ENCODE measurements around the gene IGFBP6. TPM values are rescaled to one million over a fixed set of nuclear protein-coding genes. Genes with fewer than 3 reads are reported as not detected.
A peak's percentile ranks its signal among the peaks of the same experiment; 100 is the strongest.

IGFBP6 gene
- total RNA-seq, 5 donors from 2014 or later (not counting 1 experiment from before 2014, with no cell fraction given): 0.67 to 1.4 (median 0.79) TPM; not detected in 2

DNA sequence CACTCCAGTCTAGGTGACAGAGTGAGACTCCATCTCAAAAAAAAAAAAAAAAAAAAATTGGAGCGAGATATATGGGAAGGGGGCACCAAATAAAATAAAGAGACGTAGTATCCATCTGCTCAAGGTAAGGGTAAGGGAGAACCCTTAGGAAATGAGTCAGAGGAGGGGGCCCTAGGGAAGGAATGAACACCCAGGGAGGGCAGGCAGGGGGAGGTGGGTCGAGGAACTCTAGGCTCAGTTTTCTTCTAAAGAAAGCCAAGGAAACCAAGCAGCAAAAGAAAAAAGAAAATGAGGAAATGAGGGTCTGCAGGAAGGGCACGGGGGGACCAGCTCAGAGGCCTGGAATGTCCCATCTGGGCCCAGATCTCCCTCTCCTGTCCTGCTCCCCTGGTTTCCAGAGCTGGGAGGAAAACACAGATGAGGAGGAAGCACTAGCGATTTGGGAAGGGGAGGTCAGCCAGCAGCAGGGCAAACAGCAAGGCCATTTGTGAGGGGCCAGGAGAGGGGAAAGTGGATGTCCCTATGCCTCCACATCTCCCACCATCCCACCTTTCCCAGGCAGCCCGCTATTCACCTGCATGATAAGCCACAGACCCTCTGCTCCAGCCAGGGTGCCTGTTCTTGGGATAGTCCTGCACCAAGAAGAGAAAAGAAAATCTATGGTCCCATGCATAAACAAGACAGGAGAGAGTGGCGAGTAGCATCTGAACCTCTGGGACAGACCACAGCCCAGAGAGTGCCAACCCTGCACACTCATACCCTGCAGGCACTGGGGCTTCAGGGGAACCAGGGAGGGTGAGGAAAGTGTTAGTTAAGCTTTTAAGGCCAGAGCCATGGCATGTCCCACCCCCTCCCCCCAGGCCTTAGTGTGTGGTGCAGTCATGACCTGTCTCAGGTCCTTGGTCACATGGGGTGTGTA is 30.1 kb upstream of the IGFBP6 start:
- 95% methylated on average over 2 of the region's 7 CpGs for WGBS (ENCODE audit: insufficient coverage)
- no peaks in the 10 kb centered on the region for H3K27me3 Mint-ChIP-seq
- CTCF ChIA-PET: interaction anchor here (0.5 to 3.8 kb wide), 8 partner anchors 12 to 173 kb away, joined by 3 to 25 read pairs (median 5); partner anchors contain the start of genes IGFBP6 (in 1 of the 2), SOAT2 (in 1 of the 2) and SPRYD3 (in 1 of the 2)
- Histone ChIP-seq H3K36me3 (ENCODE audit: control insufficient read depth in 2 of 2, extremely low read depth in 1 of 2, insufficient read depth in 1 of 2, low read length in 1 of 2) (peaks cover 12 to 69% of the 10 kb centered on the region in 2 donors), H3K4me3 (ENCODE audit: control insufficient read depth in 1 of 2, extremely low read depth in 1 of 2, low read length in 1 of 2) (no peak overlapping the region), H3K9me3 (no peaks in the 10 kb centered on the region), H3K27me3 (replicated peaks in 1 of 2; ENCODE audit: control insufficient read depth in 2 of 2, extremely low read depth in 1 of 2, insufficient read depth in 2 of 2, low read length in 1 of 2) (no peaks in the 10 kb centered on the region), H3K27ac (ENCODE audit: low read length) (no peak overlapping the region), H3K4me1 (ENCODE audit: control insufficient read depth in 1 of 2, extremely low read depth in 1 of 2, insufficient read depth in 2 of 2, low read length in 2 of 2) (peaks cover 0 to 5% of the 10 kb centered on the region in 2 experiments)
- H3K4me3 Mint-ChIP-seq: no peak overlapping the region
- peaks cover 13 to 17% (median 13%) of the 10 kb centered on the region in 3 donors for H3K4me1 Mint-ChIP-seq
- peak overlapping the region in 1 of 2 donors; percentile 61 for H3K27ac Mint-ChIP-seq
- POLR2A ChIA-PET: interaction anchor here (0.6 to 1.0 kb wide), 2 partner anchors 32 to 254 kb away, joined by 3 to 17 read pairs; partner anchors contain the start of gene AAAS (in 1 of the 2)
- no peak for ATAC-seq (replicated peaks in 1 of 4)
- DNase-seq: no peak
- H3K9me3 Mint-ChIP-seq: no peaks in the 10 kb centered on the region
- peaks cover 33% of the 10 kb centered on the region for H3K36me3 Mint-ChIP-seq

- ATAC-seq (replicated peaks in 1 of 4): no peak
- peaks cover 12 to 77% of the 10 kb centered on the region in 2 donors for H3K36me3 ChIP-seq (ENCODE audit: control insufficient read depth in 2 of 2, extremely low read depth in 1 of 2, insufficient read depth in 1 of 2, low read length in 1 of 2)
Observed at GRCh38 chr12:53067993-53068770, 29.3 kb upstream of the IGFBP6 start.

DNA sequence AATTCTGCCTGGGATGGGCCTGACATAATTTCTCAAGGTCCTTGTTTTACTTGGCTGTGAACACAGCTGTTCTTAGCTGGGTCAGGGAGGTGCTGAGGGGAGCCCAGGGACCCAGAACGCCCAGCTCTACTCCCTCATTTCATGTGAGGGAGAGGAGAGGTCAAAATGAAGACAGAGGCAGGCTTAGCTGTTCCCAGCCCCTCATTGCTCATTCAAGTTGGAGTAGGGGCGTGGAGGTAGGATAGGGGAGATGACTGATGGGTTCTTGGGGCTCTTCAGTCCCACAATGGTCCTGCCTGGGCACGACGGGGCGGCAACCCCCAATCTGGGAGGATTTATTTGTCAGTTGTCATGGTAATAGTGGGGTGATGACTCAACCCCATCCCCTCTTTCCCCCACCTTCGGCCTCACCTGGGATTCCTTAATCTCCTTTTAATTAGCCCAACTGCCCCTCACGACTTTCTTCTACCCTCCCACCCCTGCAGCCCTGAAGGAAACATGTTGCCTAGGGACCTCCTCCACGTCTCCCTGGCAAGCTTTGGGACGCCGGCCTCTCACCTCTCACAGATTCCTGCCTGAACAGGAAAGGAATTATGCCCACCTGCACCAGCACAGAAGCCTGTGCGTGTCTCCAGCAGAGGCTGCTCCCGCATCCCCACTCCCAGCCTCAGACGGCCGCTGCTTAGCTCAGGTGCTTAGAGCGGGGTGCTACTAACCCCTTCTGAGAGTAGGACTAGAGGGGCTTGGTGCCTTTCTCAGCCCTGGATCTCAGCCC is 28.5 kb upstream of the IGFBP6 start:
- H3K36me3 Mint-ChIP-seq: peaks cover 42% of the 10 kb centered on the region
- POLR2A ChIA-PET: no interaction called here
- no peak overlapping the region for H3K27ac ChIP-seq (ENCODE audit: low read length)

More at GRCh38 chr12:53067993-53068770, 29.3 kb upstream of the IGFBP6 start:
- Mint-ChIP-seq H3K4me1 (peaks cover 13 to 22% (median 18%) of the 10 kb centered on the region in 3 donors), H3K36me3 (peaks cover 42% of the 10 kb centered on the region), H3K27me3 (no peaks in the 10 kb centered on the region), H3K27ac (peak overlapping the region in 1 of 2 donors; percentile 39), H3K4me3 (no peak overlapping the region), H3K9me3 (no peaks in the 10 kb centered on the region)
- Histone ChIP-seq H3K4me3 (ENCODE audit: control insufficient read depth in 1 of 2, extremely low read depth in 1 of 2, low read length in 1 of 2) (no peak overlapping the region), H3K9me3 (no peaks in the 10 kb centered on the region), H3K4me1 (ENCODE audit: control insufficient read depth in 1 of 2, extremely low read depth in 1 of 2, insufficient read depth in 2 of 2, low read length in 2 of 2) (peaks cover 0 to 5% of the 10 kb centered on the region in 2 experiments), H3K27me3 (replicated peaks in 1 of 2; ENCODE audit: control insufficient read depth in 2 of 2, extremely low read depth in 1 of 2, insufficient read depth in 2 of 2, low read length in 1 of 2) (no peaks in the 10 kb centered on the region), H3K27ac (ENCODE audit: low read length) (no peak overlapping the region)
- ChIA-PET POLR2A (interaction anchor here in 1 of 2 donors (0.6 kb wide), 1 partner anchor 33 kb away, joined by 17 read pairs; no protein-coding TSS in a partner anchor), CTCF (interaction anchor here (0.5 to 3.8 kb wide), 6 partner anchors 11 to 355 kb away, joined by 3 to 25 read pairs (median 4); partner anchors contain the start of genes IGFBP6 (in 1 of the 2) and SPRYD3 (in 1 of the 2))
- 100% methylated on average over 9 of the region's 13 CpGs for WGBS (ENCODE audit: insufficient coverage)
- no peak for DNase-seq

DNA sequence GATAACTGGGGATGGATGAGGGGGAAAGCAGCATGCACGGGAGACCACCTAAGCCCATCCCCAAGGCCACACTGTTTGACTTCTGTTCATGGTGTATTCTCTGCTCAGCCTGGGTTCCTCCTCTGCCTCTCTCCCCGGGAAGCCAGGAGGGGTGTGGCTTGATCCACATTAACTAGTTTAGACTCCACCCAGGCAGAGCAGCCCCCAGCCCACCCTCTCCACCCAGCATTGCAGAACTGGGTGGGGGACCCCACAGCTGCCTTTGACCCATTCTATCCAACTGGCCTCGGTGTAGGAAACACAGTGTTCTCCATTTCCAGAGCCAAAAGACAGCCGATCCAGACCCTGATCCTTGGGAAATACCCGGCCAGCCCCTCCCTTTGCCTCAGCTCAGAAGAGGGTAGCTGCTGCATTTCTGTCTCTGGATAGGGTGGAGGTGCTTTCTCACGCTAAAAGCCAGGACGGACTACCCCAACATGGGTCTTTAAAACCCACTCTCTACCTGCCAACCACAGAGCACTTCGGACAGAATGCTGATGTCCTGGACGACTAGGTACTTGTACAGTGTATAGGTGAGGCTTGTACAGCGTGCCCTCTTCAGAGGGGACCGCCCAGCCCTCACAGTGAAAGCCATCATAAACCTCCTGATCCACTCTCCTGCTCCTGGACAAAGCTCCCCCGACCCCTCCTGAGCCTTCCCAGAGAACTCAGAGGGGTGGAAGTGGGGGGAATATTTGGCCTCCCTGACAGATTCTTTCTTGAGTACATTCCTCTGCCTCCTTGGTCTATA is 27.7 kb upstream of the IGFBP6 start:
- H3K36me3 Mint-ChIP-seq: peaks cover 43% of the 10 kb centered on the region
- no peak overlapping the region for H3K4me3 Mint-ChIP-seq
- H3K4me1 Mint-ChIP-seq: peaks cover 25 to 29% (median 26%) of the 10 kb centered on the region in 3 donors
- ChIA-PET CTCF (no interaction called here), POLR2A (no interaction called here)
- Histone ChIP-seq H3K36me3 (ENCODE audit: control insufficient read depth in 2 of 2, extremely low read depth in 1 of 2, insufficient read depth in 1 of 2, low read length in 1 of 2) (peaks cover 12 to 78% of the 10 kb centered on the region in 2 donors), H3K4me3 (ENCODE audit: control insufficient read depth in 1 of 2, extremely low read depth in 1 of 2, low read length in 1 of 2) (no peak overlapping the region), H3K27me3 (replicated peaks in 1 of 2; ENCODE audit: control insufficient read depth in 2 of 2, extremely low read depth in 1 of 2, insufficient read depth in 2 of 2, low read length in 1 of 2) (no peaks in the 10 kb centered on the region), H3K9me3 (no peaks in the 10 kb centered on the region), H3K4me1 (ENCODE audit: control insufficient read depth in 1 of 2, extremely low read depth in 1 of 2, insufficient read depth in 2 of 2, low read length in 2 of 2) (peaks cover 0 to 5% of the 10 kb centered on the region in 2 experiments), H3K27ac (ENCODE audit: low read length) (no peak overlapping the region)
- no peak for DNase-seq
- H3K27ac Mint-ChIP-seq: peak overlapping the region; percentile 27 to 28
- ATAC-seq (replicated peaks in 1 of 4): no peak
- WGBS (ENCODE audit: insufficient coverage): 94% methylated on average over 2 of the region's 12 CpGs
- no peaks in the 10 kb centered on the region for H3K27me3 Mint-ChIP-seq
- no peaks in the 10 kb centered on the region for H3K9me3 Mint-ChIP-seq

More for the DNA sequence above, 28.5 kb upstream of the IGFBP6 start:
- CTCF ChIA-PET: interaction anchor here in 1 of 2 donors (0.5 to 3.8 kb wide), 2 partner anchors 29 to 354 kb away, joined by 4 to 25 read pairs; partner anchors contain the start of gene IGFBP6
- Histone ChIP-seq H3K36me3 (ENCODE audit: control insufficient read depth in 2 of 2, extremely low read depth in 1 of 2, insufficient read depth in 1 of 2, low read length in 1 of 2) (peaks cover 12 to 77% of the 10 kb centered on the region in 2 donors), H3K4me3 (ENCODE audit: control insufficient read depth in 1 of 2, extremely low read depth in 1 of 2, low read length in 1 of 2) (no peak overlapping the region), H3K4me1 (ENCODE audit: control insufficient read depth in 1 of 2, extremely low read depth in 1 of 2, insufficient read depth in 2 of 2, low read length in 2 of 2) (peaks cover 0 to 5% of the 10 kb centered on the region in 2 experiments), H3K9me3 (no peaks in the 10 kb centered on the region), H3K27me3 (replicated peaks in 1 of 2; ENCODE audit: control insufficient read depth in 2 of 2, extremely low read depth in 1 of 2, insufficient read depth in 2 of 2, low read length in 1 of 2) (no peaks in the 10 kb centered on the region)
- Mint-ChIP-seq H3K4me1 (peaks cover 16 to 24% (median 20%) of the 10 kb centered on the region in 3 donors), H3K27me3 (no peaks in the 10 kb centered on the region), H3K27ac (peak overlapping the region; percentile 27 to 28), H3K9me3 (no peaks in the 10 kb centered on the region), H3K4me3 (no peak overlapping the region)
- DNase-seq (no peak), ATAC-seq (replicated peaks in 1 of 4) (no peak)
- WGBS (ENCODE audit: insufficient coverage): 89% methylated on average over 3 of the region's 15 CpGs

DNA sequence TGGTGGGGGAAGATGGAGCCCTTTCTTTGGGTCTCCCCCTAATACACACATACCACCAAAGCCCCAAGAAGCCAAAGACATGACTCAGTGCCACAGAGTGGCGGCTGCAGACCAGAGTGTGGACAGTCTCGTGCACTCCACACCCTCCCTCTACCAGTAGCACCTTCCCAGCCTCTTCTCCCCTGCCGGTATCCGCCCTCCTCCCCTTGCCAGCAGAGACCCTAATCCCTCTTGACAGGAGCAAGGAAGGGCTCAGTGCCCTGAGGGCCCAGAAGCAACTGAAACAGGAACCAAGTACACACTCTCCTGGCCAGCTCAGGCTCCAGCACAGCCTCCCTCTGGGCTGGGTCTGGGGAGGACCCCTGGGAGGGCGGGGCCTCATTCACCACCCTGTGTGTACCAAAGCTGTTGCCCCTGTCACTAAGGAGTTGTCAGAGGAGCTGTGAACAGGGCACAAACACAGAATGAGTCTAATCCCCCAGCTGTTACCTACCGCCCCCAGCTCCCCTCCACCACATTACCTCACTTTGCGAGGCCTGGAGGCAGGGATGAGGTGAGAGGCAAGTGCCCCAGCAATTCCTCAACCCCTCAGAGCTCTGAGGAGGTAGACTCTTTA is 26.5 kb upstream of the IGFBP6 start:
- 86% methylated on average over 5 of the region's 7 CpGs for WGBS (ENCODE audit: insufficient coverage)
- Mint-ChIP-seq H3K36me3 (peaks cover 47% of the 10 kb centered on the region), H3K4me1 (peaks cover 26 to 31% (median 30%) of the 10 kb centered on the region in 3 donors), H3K9me3 (no peaks in the 10 kb centered on the region), H3K4me3 (no peak overlapping the region), H3K27ac (peak overlapping the region in 1 of 2 donors; percentile 28), H3K27me3 (no peaks in the 10 kb centered on the region)
- ChIA-PET CTCF (interaction anchor here in 1 of 2 donors (0.8 kb wide), 1 partner anchor 28 kb away, joined by 3 read pairs; no protein-coding TSS in a partner anchor), POLR2A (interaction anchor here in 1 of 2 donors (0.6 to 0.7 kb wide), 2 partner anchors 97 to 389 kb away, joined by 4 to 5 read pairs; no protein-coding TSS in a partner anchor)
- H3K4me1 ChIP-seq (ENCODE audit: control insufficient read depth in 1 of 2, extremely low read depth in 1 of 2, insufficient read depth in 2 of 2, low read length in 2 of 2): peaks cover 0 to 3% of the 10 kb centered on the region in 2 experiments
- H3K36me3 ChIP-seq (ENCODE audit: control insufficient read depth in 2 of 2, extremely low read depth in 1 of 2, insufficient read depth in 1 of 2, low read length in 1 of 2): peaks cover 12 to 78% of the 10 kb centered on the region in 2 donors
- no peaks in the 10 kb centered on the region for H3K9me3 ChIP-seq
- no peaks in the 10 kb centered on the region for H3K27me3 ChIP-seq (replicated peaks in 1 of 2; ENCODE audit: control insufficient read depth in 2 of 2, extremely low read depth in 1 of 2, insufficient read depth in 2 of 2, low read length in 1 of 2)
- ATAC-seq (replicated peaks in 1 of 4) (no peak), DNase-seq (no peak)
- H3K4me3 ChIP-seq (ENCODE audit: control insufficient read depth in 1 of 2, extremely low read depth in 1 of 2, low read length in 1 of 2): no peak overlapping the region
- no peak overlapping the region for H3K27ac ChIP-seq (ENCODE audit: low read length)

Measured in T-cell (primary cell).